Cardiac muscle cell (in vitro differentiated cells and primary cell): ENCODE results near the gene CTTNBP2. TPM values are rescaled to one million over a fixed set of nuclear protein-coding genes. Genes with fewer than 3 reads are reported as not detected.

Experiments
- DNase-seq, 2 donors: peaks; one replicate each; pipeline versions ENCODE4 v3.0.0 to v3.0.0-alpha.2; 2010 to 2017; ENCODE audit warnings: low read depth in 1 of 2, low spot score in 1 of 2
- H3K27ac ChIP-seq: fragments of 200-600 bp; sonication (generic); 2 replicates; pipeline ENCODE4 v1.5.1; 2016
- H3K27me3 ChIP-seq: fragments of 200-600 bp; sonication (generic); 2 replicates; pipeline ENCODE4 v1.6.0; 2016; ENCODE audit warnings: control low read depth
- H3K36me3 ChIP-seq: fragments of 200-600 bp; sonication (generic); 2 replicates; pipeline ENCODE4 v1.5.1; 2016; ENCODE audit warnings: control low read depth
- H3K4me1 ChIP-seq: fragments of 200-600 bp; sonication (generic); 2 replicates; pipeline ENCODE4 v1.8.1; 2017; ENCODE audit warnings: low read depth, mild to moderate bottlenecking, mixed run types
- H3K4me3 ChIP-seq: fragments of 200-600 bp; sonication (generic); 2 replicates; pipeline ENCODE4 v1.5.1; 2016; ENCODE audit warnings: mild to moderate bottlenecking
- H3K9me3 ChIP-seq: fragments of 200-600 bp; sonication (generic); 2 replicates; pipeline ENCODE4 v1.5.1; 2017; ENCODE audit warnings: low read depth, mild to moderate bottlenecking, control low read depth
- CTCF ChIP-seq: IDR thresholded peaks from 2 replicates; pipeline ENCODE4 v1.5.1; 2012; ENCODE audit warnings: low read depth, mild to moderate bottlenecking, low read length
- polyA plus RNA-seq: library from polyadenylated mRNA; unstranded; fragments of >200 nt; fragmentation: Nextera tagmentation; extraction: Ambion mirVana; gene quantifications from 2 replicates; pipeline ENCODE4 v1.2.1, GENCODE V29; 2016
- total RNA-seq: library from RNA; depleted of rRNA; stranded (reverse); fragments of >200 nt; gene quantifications from 2 replicates; pipeline ENCODE4 v1.2.3, GENCODE V29; 2016

Gene CTTNBP2
- total and polyA plus RNA-seq, 2 experiments from 2014 or later = 30.0 to 51.2 TPM

GRCh38 chr7:117894037-117894436, 20.8 kb upstream of the CTTNBP2 start:
- Histone ChIP-seq H3K4me3 (no peak overlapping the region), H3K27me3 (no peaks in the 10 kb centered on the region), H3K4me1 (peaks cover 22% of the 10 kb centered on the region), H3K27ac (no peak overlapping the region), H3K36me3 (no peaks in the 10 kb centered on the region), H3K9me3 (no peaks in the 10 kb centered on the region)
- TF ChIP-seq CTCF = no peak
- DNase-seq = no peak

GRCh38 chr7:117892821-117893220, 19.6 kb upstream of the CTTNBP2 start:
- TF ChIP-seq CTCF = no peak
- H3K36me3 ChIP-seq = no peaks in the 10 kb centered on the region

GRCh38 chr7:117889611-117890010, 16.4 kb upstream of the CTTNBP2 start:
- DNase-seq = no peak
- no peaks in the 10 kb centered on the region for H3K36me3 ChIP-seq
- no peak for TF ChIP-seq CTCF
- no peaks in the 10 kb centered on the region for H3K9me3 ChIP-seq
- H3K27ac ChIP-seq = no peak overlapping the region
- H3K4me1 ChIP-seq = peaks cover 22% of the 10 kb centered on the region
- H3K4me3 ChIP-seq = no peak overlapping the region
- H3K27me3 ChIP-seq = no peaks in the 10 kb centered on the region

More at GRCh38 chr7:117892821-117893220, 19.6 kb upstream of the CTTNBP2 start:
- H3K27me3 ChIP-seq = no peaks in the 10 kb centered on the region
- no peaks in the 10 kb centered on the region for H3K9me3 ChIP-seq
- no peak overlapping the region for H3K4me3 ChIP-seq
- H3K4me1 ChIP-seq = peaks cover 22% of the 10 kb centered on the region
- no peak overlapping the region for H3K27ac ChIP-seq
- no peak for DNase-seq

- Histone ChIP-seq H3K27me3 (no peaks in the 10 kb centered on the region), H3K36me3 (no peaks in the 10 kb centered on the region), H3K4me1 (peaks cover 22% of the 10 kb centered on the region), H3K4me3 (no peak overlapping the region), H3K9me3 (no peaks in the 10 kb centered on the region), H3K27ac (no peak overlapping the region)
- no peak for DNase-seq
- no peak for TF ChIP-seq CTCF
Observed at GRCh38 chr7:117888627-117889026, 15.4 kb upstream of the CTTNBP2 start.

GRCh38 chr7:117882594-117882993, 9.4 kb upstream of the CTTNBP2 start:
- Histone ChIP-seq H3K4me3 (no peak overlapping the region), H3K27me3 (no peaks in the 10 kb centered on the region), H3K36me3 (no peaks in the 10 kb centered on the region), H3K27ac (no peak overlapping the region), H3K9me3 (no peaks in the 10 kb centered on the region), H3K4me1 (no peaks in the 10 kb centered on the region)
- DNase-seq = no peak
- no peak for TF ChIP-seq CTCF

DNA sequence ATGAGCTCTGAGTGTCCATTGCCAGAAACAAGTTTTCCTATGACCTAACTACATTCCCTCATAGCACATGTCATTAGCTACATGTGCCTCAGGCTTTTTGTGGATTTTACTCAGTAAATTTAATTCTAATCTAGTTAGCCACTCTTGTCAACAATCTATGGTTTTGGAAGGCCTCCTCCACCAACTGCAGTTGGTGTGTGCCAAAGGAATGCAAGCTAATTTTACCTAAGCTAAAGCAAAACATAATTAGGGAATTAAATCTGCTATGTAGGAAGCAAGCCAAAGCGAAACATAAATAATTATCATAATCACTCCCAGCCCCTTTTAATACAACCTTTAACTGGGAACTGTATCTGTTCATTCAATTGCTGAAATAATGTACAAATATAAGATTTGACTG, 3.5 kb upstream of the CTTNBP2 start:
- no peak for TF ChIP-seq CTCF
- Histone ChIP-seq H3K4me1 (peaks cover 4% of the 10 kb centered on the region), H3K27ac (no peak overlapping the region), H3K9me3 (no peaks in the 10 kb centered on the region), H3K36me3 (no peaks in the 10 kb centered on the region), H3K27me3 (no peaks in the 10 kb centered on the region), H3K4me3 (no peak overlapping the region)
- DNase-seq = no peak
